ENCODE data around the gene ARHGEF9.

The ARHGEF9 gene

GRCh38 chrX:63761639-63762038, 23.4 kb downstream of the ARHGEF9 start:
- no peaks in the 10 kb centered on the region for H3K36me3 ChIP-seq (replicated peaks)
- no peak overlapping the region for H3K4me3 ChIP-seq
- H3K27me3 ChIP-seq (ENCODE audit: low read depth) = no peaks in the 10 kb centered on the region
- no peaks in the 10 kb centered on the region for H3K4me1 ChIP-seq
- no peak for DNase-seq (ENCODE audit: low spot score in 2 of 2)
- H3K9me3 ChIP-seq = no peaks in the 10 kb centered on the region
- in situ Hi-C loops (cut with MboI; ENCODE audit: low sequenced_read_pairs) = no loop called here

DNA sequence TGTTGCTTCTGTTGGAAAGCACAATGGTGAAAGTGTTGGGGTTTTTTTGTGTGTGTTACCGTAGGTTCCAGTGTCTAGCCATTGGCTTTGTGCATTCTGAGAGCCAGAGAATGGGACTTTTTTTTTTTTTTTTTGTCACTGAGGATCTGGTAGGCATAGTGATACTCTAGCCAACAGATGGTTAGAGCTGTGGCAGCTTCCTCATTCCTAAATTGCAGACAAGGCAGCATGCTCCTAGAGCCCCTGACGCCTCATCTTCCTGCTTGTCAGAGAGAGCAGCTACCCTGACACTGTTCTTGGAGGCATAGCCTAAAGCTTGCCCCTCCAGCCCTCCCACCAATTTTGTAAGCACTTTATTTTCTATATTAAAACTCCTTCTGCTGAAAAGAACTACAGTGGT, 27.0 kb downstream of the ARHGEF9 start:
- in situ Hi-C loops (cut with MboI; ENCODE audit: low sequenced_read_pairs) = no loop called here
- no peak for DNase-seq (ENCODE audit: low spot score in 2 of 2)
- H3K9me3 ChIP-seq = no peaks in the 10 kb centered on the region
- no peaks in the 10 kb centered on the region for H3K27me3 ChIP-seq (ENCODE audit: low read depth)
- peaks cover 5% of the 10 kb centered on the region for H3K4me1 ChIP-seq
- no peak overlapping the region for H3K4me3 ChIP-seq
- H3K36me3 ChIP-seq (replicated peaks) = no peaks in the 10 kb centered on the region

- Histone ChIP-seq H3K36me3 (replicated peaks) (no peaks in the 10 kb centered on the region), H3K27me3 (ENCODE audit: low read depth) (no peaks in the 10 kb centered on the region), H3K9me3 (no peaks in the 10 kb centered on the region), H3K4me1 (peaks cover 21% of the 10 kb centered on the region), H3K4me3 (no peak overlapping the region)
- DNase-seq (ENCODE audit: low spot score in 2 of 2) = no peak
- in situ Hi-C loops (cut with MboI; ENCODE audit: low sequenced_read_pairs) = no loop called here
These were observed 29.1 kb downstream of the ARHGEF9 start for GRCh38 chrX:63755892-63756291.

DNA sequence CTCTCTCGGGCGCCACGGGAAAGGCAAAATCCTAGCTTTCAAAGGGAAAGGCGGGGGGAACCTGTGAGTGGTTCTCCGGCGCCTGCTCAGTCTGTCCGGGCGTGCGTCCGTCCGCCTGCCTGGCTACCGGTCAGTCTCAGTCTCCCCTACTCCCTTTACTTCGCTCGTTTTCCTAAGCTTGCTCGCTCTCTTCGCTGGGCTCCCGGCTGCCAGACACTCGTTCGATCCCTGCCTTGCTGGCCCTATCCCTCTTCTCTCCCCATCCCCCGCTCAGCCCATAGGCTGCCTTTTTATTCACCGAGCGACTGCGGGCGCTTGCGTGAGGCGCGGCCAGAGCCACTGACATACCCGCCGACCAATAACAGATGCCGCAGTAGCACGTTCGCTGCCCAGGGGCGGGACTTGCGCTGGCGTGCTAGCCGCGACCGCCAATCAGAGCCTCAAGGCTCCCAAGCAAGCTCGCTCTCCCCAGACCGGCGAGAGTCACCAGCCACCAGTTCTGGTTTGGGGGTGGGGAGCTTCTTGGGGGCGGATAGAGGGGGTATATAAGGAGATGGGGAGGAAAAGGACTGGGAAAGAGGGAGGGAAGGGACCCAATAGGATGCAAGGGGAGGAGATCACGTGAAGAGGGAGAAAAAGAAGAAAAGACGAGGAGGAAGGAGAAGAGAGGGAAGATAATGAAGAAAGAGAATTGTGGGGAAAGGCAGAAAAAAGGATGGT, 30.0 kb downstream of the ARHGEF9 start:
- H3K36me3 ChIP-seq (replicated peaks) = no peaks in the 10 kb centered on the region
- in situ Hi-C loops (cut with MboI; ENCODE audit: low sequenced_read_pairs) = no loop called here
- DNase-seq (ENCODE audit: low spot score in 2 of 2) = peak; percentile 95 to 96

DNA sequence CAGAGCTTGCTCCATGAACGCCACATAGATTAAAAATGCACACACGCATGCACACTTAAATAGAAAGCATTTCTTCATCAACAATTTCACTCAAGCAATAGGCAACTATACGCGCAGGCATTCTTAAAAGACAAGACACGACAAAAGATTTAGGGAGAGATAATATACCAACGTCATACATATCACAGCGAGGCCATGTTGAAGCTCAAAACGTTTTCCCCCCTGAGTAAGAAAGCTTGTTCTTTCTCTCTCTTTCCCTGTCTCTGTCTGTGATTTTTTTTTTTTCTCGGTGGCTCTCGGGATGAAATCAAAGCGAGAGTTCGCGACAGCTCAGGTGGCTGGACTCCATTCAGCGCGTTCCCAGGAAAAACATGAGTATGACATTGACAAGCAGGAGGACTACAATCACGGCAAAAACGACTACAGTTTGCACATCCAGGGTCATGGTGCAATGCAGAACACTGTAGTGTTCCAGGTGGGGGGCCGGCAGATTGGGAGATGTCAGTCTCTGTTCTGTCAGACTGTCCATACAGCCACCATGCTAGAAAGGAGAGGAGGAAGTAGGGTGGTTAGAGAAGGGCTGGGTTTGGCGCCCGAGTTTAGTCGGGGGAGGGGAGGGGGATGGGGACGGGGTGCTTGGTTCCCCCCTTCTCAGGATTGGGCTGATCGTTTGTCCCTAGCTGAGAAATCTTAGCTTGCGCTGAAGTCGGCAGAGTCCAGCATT, 30.7 kb downstream of the ARHGEF9 start:
- Histone ChIP-seq H3K4me3 (peak overlapping the region; percentile 87), H3K27me3 (ENCODE audit: low read depth) (no peaks in the 10 kb centered on the region), H3K4me1 (peaks cover 21% of the 10 kb centered on the region), H3K36me3 (replicated peaks) (no peaks in the 10 kb centered on the region), H3K9me3 (no peaks in the 10 kb centered on the region)
- in situ Hi-C loops (cut with MboI; ENCODE audit: low sequenced_read_pairs) = no loop called here
- peak in 1 of 2 experiments; percentile 24 for DNase-seq (ENCODE audit: low spot score in 2 of 2)

More for the DNA sequence above, 30.0 kb downstream of the ARHGEF9 start:
- Histone ChIP-seq H3K9me3 (no peaks in the 10 kb centered on the region), H3K4me1 (peaks cover 21% of the 10 kb centered on the region), H3K4me3 (peak overlapping the region; percentile 87), H3K27me3 (ENCODE audit: low read depth) (no peaks in the 10 kb centered on the region)

DNA sequence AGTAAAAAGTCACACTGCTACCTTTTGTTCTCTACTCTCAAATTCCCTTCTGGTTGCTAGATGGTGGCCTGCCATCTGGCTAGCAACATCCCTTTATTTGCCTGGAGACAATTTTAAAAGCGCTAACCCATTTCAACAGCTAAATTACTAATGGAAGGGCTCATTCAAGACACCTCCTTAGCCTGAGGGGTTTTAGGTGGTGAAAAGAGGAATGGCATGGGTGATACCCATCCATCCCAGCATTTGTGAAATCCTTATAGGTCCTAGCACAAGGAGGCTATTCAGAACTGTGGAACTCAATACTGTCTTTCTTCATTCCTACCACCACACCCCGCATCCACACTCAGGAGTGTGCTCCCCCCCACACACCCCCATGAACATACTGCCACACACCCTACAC, 33.5 kb downstream of the ARHGEF9 start:
- in situ Hi-C loops (cut with MboI; ENCODE audit: low sequenced_read_pairs) = no loop called here
- Histone ChIP-seq H3K36me3 (replicated peaks) (no peaks in the 10 kb centered on the region), H3K9me3 (no peaks in the 10 kb centered on the region), H3K4me3 (no peak overlapping the region), H3K4me1 (peaks cover 21% of the 10 kb centered on the region), H3K27me3 (ENCODE audit: low read depth) (no peaks in the 10 kb centered on the region)
- no peak for DNase-seq (ENCODE audit: low spot score in 2 of 2)

DNA sequence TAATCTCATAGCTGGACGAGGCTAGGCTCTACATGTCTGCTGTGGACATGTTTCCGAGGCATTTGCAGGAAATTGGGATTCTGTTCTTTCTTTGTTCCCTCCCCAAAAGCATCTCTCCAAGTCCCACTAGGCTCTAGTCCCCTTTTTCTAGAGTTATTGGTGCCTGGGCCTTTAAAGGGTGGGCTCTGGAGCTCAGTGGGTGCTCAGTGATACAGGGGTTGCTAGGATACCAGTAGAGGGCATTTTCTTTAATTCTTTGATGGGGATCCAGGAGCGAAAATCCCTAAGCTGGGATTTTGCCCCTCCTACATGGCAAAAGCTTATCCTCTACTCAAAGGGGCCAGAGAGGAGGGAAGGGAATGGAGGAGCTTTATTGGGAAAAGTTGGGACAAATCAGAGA, 34.2 kb downstream of the ARHGEF9 start:
- DNase-seq (ENCODE audit: low spot score in 2 of 2) = peak; percentile 30 to 48
- H3K9me3 ChIP-seq = no peaks in the 10 kb centered on the region
- no peaks in the 10 kb centered on the region for H3K27me3 ChIP-seq (ENCODE audit: low read depth)
- no peaks in the 10 kb centered on the region for H3K36me3 ChIP-seq (replicated peaks)
- in situ Hi-C loops (cut with MboI; ENCODE audit: low sequenced_read_pairs) = no loop called here
- H3K4me1 ChIP-seq = peaks cover 21% of the 10 kb centered on the region
- H3K4me3 ChIP-seq = no peak overlapping the region

DNA sequence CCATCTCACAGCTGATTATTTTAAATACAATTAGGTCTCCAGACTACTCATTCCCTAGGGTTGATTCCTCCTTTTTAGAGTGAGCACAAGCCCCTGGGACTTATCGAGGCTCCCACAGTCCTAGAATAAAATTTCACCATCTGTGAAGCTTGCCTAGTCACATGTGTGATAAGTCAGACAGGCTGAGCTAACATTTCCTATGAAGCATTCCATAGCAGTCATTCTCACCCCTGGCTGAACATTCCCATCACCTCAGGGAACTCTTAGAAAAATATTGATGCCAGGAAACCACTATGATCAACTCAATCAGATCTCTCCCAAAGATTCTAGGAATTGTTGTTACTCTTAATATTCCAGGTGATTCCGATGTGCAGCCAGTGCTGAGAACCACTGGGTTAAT, 37.7 kb downstream of the ARHGEF9 start:
- H3K4me1 ChIP-seq = peaks cover 10% of the 10 kb centered on the region
- H3K36me3 ChIP-seq (replicated peaks) = no peaks in the 10 kb centered on the region
- H3K9me3 ChIP-seq = no peaks in the 10 kb centered on the region
- no peak for DNase-seq (ENCODE audit: low spot score in 2 of 2)
- no peak overlapping the region for H3K4me3 ChIP-seq
- no peaks in the 10 kb centered on the region for H3K27me3 ChIP-seq (ENCODE audit: low read depth)
- in situ Hi-C loops (cut with MboI; ENCODE audit: low sequenced_read_pairs) = no loop called here

DNA sequence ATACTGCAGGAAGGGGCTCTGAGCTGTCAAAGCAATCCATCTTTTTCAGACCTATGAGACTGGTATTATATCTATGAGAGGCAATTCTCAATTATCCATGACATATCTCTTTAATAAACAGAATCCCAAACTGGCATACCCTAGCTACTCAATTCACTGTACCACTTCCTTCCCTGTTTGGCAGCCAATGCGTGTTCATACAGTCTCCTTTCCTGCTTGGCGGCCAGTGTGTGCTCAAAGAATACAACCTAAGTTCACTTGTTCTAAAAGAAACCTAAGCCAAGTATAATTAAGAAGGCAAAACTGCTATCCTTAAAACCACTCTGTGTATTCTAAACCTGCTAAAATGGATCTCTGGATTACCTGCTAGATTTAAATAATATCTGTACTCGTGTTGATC, 38.3 kb downstream of the ARHGEF9 start:
- no peak for DNase-seq (ENCODE audit: low spot score in 2 of 2)
- Histone ChIP-seq H3K27me3 (ENCODE audit: low read depth) (no peaks in the 10 kb centered on the region), H3K4me3 (no peak overlapping the region), H3K4me1 (peaks cover 6% of the 10 kb centered on the region; the same call in 1 of the 2 replicates), H3K36me3 (replicated peaks) (no peaks in the 10 kb centered on the region), H3K9me3 (no peaks in the 10 kb centered on the region)
- in situ Hi-C loops (cut with MboI; ENCODE audit: low sequenced_read_pairs) = no loop called here

DNA sequence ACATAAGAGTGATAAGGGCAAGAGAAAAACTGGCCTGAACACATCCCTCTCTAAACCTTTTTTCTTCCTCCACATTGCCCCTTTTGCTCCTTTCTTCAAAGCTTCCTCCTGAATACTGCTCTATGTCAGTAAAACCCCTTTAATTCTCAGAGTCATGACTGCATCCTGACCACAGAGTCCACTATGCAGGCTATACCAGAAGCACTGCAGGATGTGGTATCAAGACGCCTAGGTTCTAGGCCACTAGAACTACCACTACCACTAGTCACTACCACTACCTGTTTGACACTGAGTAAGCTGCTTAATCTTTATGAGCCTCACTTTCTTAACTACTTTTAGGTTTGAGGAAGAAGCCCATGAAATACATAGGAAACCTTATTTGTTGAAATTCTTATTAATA, 38.7 kb downstream of the ARHGEF9 start:
- H3K9me3 ChIP-seq = no peaks in the 10 kb centered on the region
- in situ Hi-C loops (cut with MboI; ENCODE audit: low sequenced_read_pairs) = no loop called here
- DNase-seq (ENCODE audit: low spot score in 2 of 2) = no peak

GRCh38 chrX:63744850-63745394, 40.1 kb downstream of the ARHGEF9 start:
- Histone ChIP-seq H3K27me3 (ENCODE audit: low read depth) (no peaks in the 10 kb centered on the region), H3K36me3 (replicated peaks) (no peaks in the 10 kb centered on the region), H3K4me3 (no peak overlapping the region), H3K9me3 (no peaks in the 10 kb centered on the region), H3K4me1 (no peaks in the 10 kb centered on the region)
- DNase-seq (ENCODE audit: low spot score in 2 of 2) = no peak
- in situ Hi-C loops (cut with MboI; ENCODE audit: low sequenced_read_pairs) = no loop called here

More for the DNA sequence above, 38.7 kb downstream of the ARHGEF9 start:
- Histone ChIP-seq H3K27me3 (ENCODE audit: low read depth) (no peaks in the 10 kb centered on the region), H3K4me1 (peaks cover 3% of the 10 kb centered on the region; the same call in 1 of the 2 replicates), H3K36me3 (replicated peaks) (no peaks in the 10 kb centered on the region), H3K4me3 (no peak overlapping the region)

DNA sequence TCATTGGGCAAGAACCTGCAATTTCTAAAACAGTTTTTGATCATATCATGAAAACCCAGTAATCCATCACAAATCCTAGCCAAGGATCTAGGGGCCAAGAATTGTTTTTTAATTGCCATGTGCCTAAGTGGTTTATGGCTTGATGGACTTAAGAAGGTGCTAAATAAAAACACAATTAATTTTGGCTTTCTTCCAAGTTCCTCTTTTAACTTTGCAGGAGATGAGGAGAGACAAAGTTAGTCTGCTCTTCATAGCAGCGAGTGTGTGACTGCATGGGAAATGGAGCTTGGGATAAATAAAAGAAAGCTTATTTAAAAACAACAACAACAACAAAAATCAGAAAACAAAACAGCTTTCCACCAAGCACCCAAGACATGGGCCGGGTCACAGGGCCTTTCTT, 41.4 kb downstream of the ARHGEF9 start:
- no peaks in the 10 kb centered on the region for H3K9me3 ChIP-seq
- no peaks in the 10 kb centered on the region for H3K4me1 ChIP-seq
- in situ Hi-C loops (cut with MboI; ENCODE audit: low sequenced_read_pairs) = no loop called here

GRCh38 chrX:63740382-63740781, 44.6 kb downstream of the ARHGEF9 start:
- Histone ChIP-seq H3K36me3 (replicated peaks) (no peaks in the 10 kb centered on the region), H3K9me3 (no peaks in the 10 kb centered on the region), H3K27me3 (ENCODE audit: low read depth) (no peaks in the 10 kb centered on the region), H3K4me3 (no peak overlapping the region), H3K4me1 (no peaks in the 10 kb centered on the region)
- in situ Hi-C loops (cut with MboI; ENCODE audit: low sequenced_read_pairs) = no loop called here
- no peak for DNase-seq (ENCODE audit: low spot score in 2 of 2)

More for the DNA sequence above, 41.4 kb downstream of the ARHGEF9 start:
- H3K4me3 ChIP-seq = no peak overlapping the region
- DNase-seq (ENCODE audit: low spot score in 2 of 2) = no peak
- no peaks in the 10 kb centered on the region for H3K36me3 ChIP-seq (replicated peaks)
- no peaks in the 10 kb centered on the region for H3K27me3 ChIP-seq (ENCODE audit: low read depth)

DNA sequence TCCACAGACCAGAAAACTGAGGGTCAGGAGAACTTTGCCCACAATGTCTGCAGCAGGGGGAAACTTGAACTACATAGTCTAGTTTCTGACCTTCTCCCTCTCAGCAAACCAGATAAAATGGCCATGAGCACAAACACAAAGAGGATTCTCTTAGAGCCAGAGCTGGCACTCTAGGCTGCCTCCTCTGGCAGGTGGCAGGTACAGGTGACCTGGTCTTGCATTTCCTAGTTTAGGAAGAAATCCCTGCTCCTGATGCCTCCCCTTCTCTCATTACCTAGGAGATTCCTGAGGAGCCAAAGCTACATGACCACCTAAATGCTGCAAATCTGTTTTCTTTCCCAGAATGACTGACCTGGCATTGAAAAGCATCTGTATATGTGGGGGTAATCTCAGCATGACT, 45.1 kb downstream of the ARHGEF9 start:
- in situ Hi-C loops (cut with MboI; ENCODE audit: low sequenced_read_pairs) = no loop called here
- Histone ChIP-seq H3K4me1 (no peaks in the 10 kb centered on the region), H3K9me3 (no peaks in the 10 kb centered on the region), H3K27me3 (ENCODE audit: low read depth) (no peaks in the 10 kb centered on the region), H3K4me3 (no peak overlapping the region), H3K36me3 (replicated peaks) (no peaks in the 10 kb centered on the region)
- no peak for DNase-seq (ENCODE audit: low spot score in 2 of 2)

Measured in HAP-1 (cell line).